IMR-90 (cell line): ENCODE measurements around the gene KCNQ5. TPM values are rescaled to one million over a fixed set of nuclear protein-coding genes. Genes with fewer than 3 reads are reported as not detected.

Experiments used
- ATAC-seq: fragments of 200-7000 bp; cut with Tn5 transposase; 2 replicates; pipeline ENCODE4 v1.9.1; 2020; ENCODE audit warnings: low read depth, mild to moderate bottlenecking, moderate library complexity
- BruUV-seq: library from RNA; stranded (reverse); fragments of 400-500 nt; replicated peaks from 2 replicates; lab custom pipeline; 2021; lab: Mats Ljungman, UMichigan
- CTCF ChIA-PET: fragments of 300-600 bp; formaldehyde crosslinking; extraction: SDS; loops from one replicate; lab custom pipeline; 2021; ENCODE audit warnings: antibody characterized with exemption; lab: Yijun Ruan, JAX
- POLR2A ChIA-PET: fragments of 300-600 bp; sonication (Branson Sonifier 250); formaldehyde crosslinking; loops from one replicate; lab custom pipeline; 2022; ENCODE audit warnings: antibody characterized with exemption; ENCODE audit not compliant: unreplicated experiment; lab: Charles Lee
- DNase-seq: peaks from one replicate; pipeline ENCODE4 v3.0.0; 2013
- H2AFZ ChIP-seq: replicated peaks from 2 replicates; pipeline ENCODE3; 2013; ENCODE audit warnings: low read length, mild to moderate bottlenecking; ENCODE audit not compliant: poor library complexity
- H2AK5ac ChIP-seq: 2 replicates; pipeline ENCODE4 v1.6.1; 2013; ENCODE audit warnings: low read depth, low read length, inconsistent platforms
- H2AK9ac ChIP-seq: replicated peaks from 2 replicates; pipeline ENCODE3; 2013; ENCODE audit warnings: mild to moderate bottlenecking, low read depth, low read length, moderate library complexity; ENCODE audit not compliant: poor library complexity
- H2BK120ac ChIP-seq: 2 replicates; pipeline ENCODE4 v1.6.1; 2013; ENCODE audit warnings: low read depth, low read length, inconsistent platforms
- H2BK15ac ChIP-seq: 3 replicates; pipeline ENCODE4 v1.6.1; 2013; ENCODE audit warnings: low read depth, low read length, inconsistent platforms
- H2BK20ac ChIP-seq: 2 replicates; pipeline ENCODE4 v1.6.1; 2013; ENCODE audit warnings: low read depth, mild to moderate bottlenecking, inconsistent platforms, low read length, moderate library complexity
- H2BK5ac ChIP-seq: 2 replicates; pipeline ENCODE4 v1.6.1; 2013; ENCODE audit warnings: mild to moderate bottlenecking, low read depth, low read length, inconsistent platforms; ENCODE audit not compliant: poor library complexity, severe bottlenecking
- H3K14ac ChIP-seq: replicated peaks from 2 replicates; pipeline ENCODE4 v1.6.1; 2013; ENCODE audit warnings: low read depth, low read length, inconsistent platforms
- H3K18ac ChIP-seq: 2 replicates; pipeline ENCODE4 v1.6.1; 2013; ENCODE audit warnings: low read depth, low read length, control low read depth
- H3K23ac ChIP-seq: 2 replicates; pipeline ENCODE4 v1.6.1; 2013; ENCODE audit warnings: low read depth, low read length, inconsistent platforms
- H3K27ac ChIP-seq: 2 replicates; pipeline ENCODE4 v1.5.1; 2013; ENCODE audit warnings: mild to moderate bottlenecking, control low read depth, low read length; ENCODE audit not compliant: insufficient read depth
- H3K27me3 ChIP-seq: 2 replicates; pipeline ENCODE4 v1.6.1; 2013; ENCODE audit warnings: low read length; ENCODE audit not compliant: control insufficient read depth, insufficient read depth
- H3K36me3 ChIP-seq: 2 replicates; pipeline ENCODE4 v1.6.1; 2013; ENCODE audit warnings: low read length, mixed read lengths; ENCODE audit not compliant: control insufficient read depth, insufficient read depth
- H3K4ac ChIP-seq: 2 replicates; pipeline ENCODE4 v1.6.1; 2013; ENCODE audit warnings: low read depth, low read length, inconsistent platforms
- H3K4me1 ChIP-seq: 2 replicates; pipeline ENCODE4 v1.6.1; 2013; ENCODE audit warnings: low read length, mixed read lengths; ENCODE audit not compliant: control insufficient read depth, insufficient read depth
- H3K4me2 ChIP-seq: 2 replicates; pipeline ENCODE4 v1.6.1; 2013; ENCODE audit warnings: low read depth, mild to moderate bottlenecking, control low read depth, low read length, moderate library complexity
- H3K4me3 ChIP-seq: 2 replicates; pipeline ENCODE4 v1.5.1; 2013; ENCODE audit warnings: low read depth, mild to moderate bottlenecking, control low read depth, low read length, moderate library complexity; ENCODE audit not compliant: insufficient read depth
- H3K56ac ChIP-seq: 2 replicates; pipeline ENCODE4 v1.6.1; 2013; ENCODE audit warnings: low read length, inconsistent platforms; ENCODE audit not compliant: insufficient read depth; ENCODE audit errors: extremely low read depth
- H3K79me1 ChIP-seq, 2 experiments: 2 replicates each; pipeline ENCODE4 v1.6.1; 2013; ENCODE audit warnings: low read length in 2 of 2, inconsistent platforms in 1 of 2, low read depth in 1 of 2
- H3K9ac ChIP-seq: 2 replicates; pipeline ENCODE4 v1.6.1; 2013; ENCODE audit warnings: low read depth, low read length, control low read depth
- H3K9me1 ChIP-seq: 2 replicates; pipeline ENCODE4 v1.6.1; 2013; ENCODE audit warnings: low read length, inconsistent platforms; ENCODE audit not compliant: insufficient read depth
- H3K9me3 ChIP-seq: 2 replicates; pipeline ENCODE4 v1.6.1; 2013; ENCODE audit warnings: low read length; ENCODE audit not compliant: control insufficient read depth, insufficient read depth
- H4K20me1 ChIP-seq: 2 replicates; pipeline ENCODE4 v1.6.1; 2013; ENCODE audit warnings: low read length, inconsistent platforms; ENCODE audit not compliant: insufficient read depth
- H4K5ac ChIP-seq: 2 replicates; pipeline ENCODE4 v1.6.1; 2013; ENCODE audit warnings: mild to moderate bottlenecking, low read depth, low read length, control low read depth
- H4K8ac ChIP-seq, 2 experiments: 2 replicates each; pipeline ENCODE4 v1.6.1; 2013; ENCODE audit warnings: low read depth in 2 of 2, low read length in 2 of 2, control low read depth in 1 of 2, inconsistent platforms in 1 of 2
- H4K91ac ChIP-seq: 2 replicates; pipeline ENCODE4 v1.6.1; 2013; ENCODE audit warnings: low read depth, low read length, inconsistent platforms; ENCODE audit not compliant: insufficient read depth
- CEBPB ChIP-seq: IDR thresholded peaks from 2 replicates; pipeline ENCODE4 v1.6.1; 2012; ENCODE audit warnings: low read depth, low read length, improper control_type of control experiment
- CHD1 ChIP-seq: IDR thresholded peaks from 2 replicates; pipeline ENCODE4 v1.6.1; 2012; ENCODE audit warnings: low read depth, low read length, improper control_type of control experiment
- FOS ChIP-seq: fragments of 150-350 bp; IDR thresholded peaks from 2 replicates; pipeline ENCODE4 v1.6.1; 2016; ENCODE audit warnings: low read depth, low read length
- MAFK ChIP-seq: IDR thresholded peaks from 2 replicates; pipeline ENCODE4 v1.6.1; 2012; ENCODE audit warnings: low read depth, low read length, improper control_type of control experiment
- SMC3 ChIP-seq: fragments of 150-350 bp; IDR thresholded peaks from 2 replicates; pipeline ENCODE4 v1.6.1; 2016; ENCODE audit warnings: low read depth, mild to moderate bottlenecking, antibody characterized with exemption, low read length, moderate library complexity
- WGBS, 2 experiments: methylation state at CpG; one replicate each; pipeline versions ENCODE4 v1.1.5 to v1.1.7; 2013; ENCODE audit warnings: missing lambda C conversion rate in 2 of 2; ENCODE audit not compliant: insufficient read length in 1 of 2; ENCODE audit errors: extremely low coverage in 2 of 2; 5-methylcytosine and 5-hydroxymethylcytosine counted together
- dilution Hi-C: fragments of 300-500 bp; cut with HindIII; formaldehyde crosslinking; loops from one replicate; pipeline ENCODE4 v1.14.3; 2018; ENCODE audit warnings: low sequenced_read_pairs; ENCODE audit not compliant: unreplicated experiment
- in situ Hi-C: fragments of 300-500 bp; cut with MboI; formaldehyde crosslinking; loops from 3 replicates; pipeline ENCODE4 v1.14.3; 2019; ENCODE audit warnings: low sequenced_read_pairs, inconsistent platforms, mixed read lengths
- intact Hi-C: fragments of 100-400 bp; cut with micrococcal nuclease; formaldehyde crosslinking; loops from 2 replicates; pipeline ENCODE4 v1.10.0; 2022
- polyA plus RNA-seq, 3 experiments: library from polyadenylated mRNA; depleted of rRNA; stranded (reverse); fragments of >200 nt; gene quantifications; 2 replicates each; pipeline ENCODE4 v1.2.3, GENCODE V29; 2012; ENCODE audit warnings: low replicate concordance in 1 of 3
- total RNA-seq: library from RNA; depleted of rRNA; stranded (reverse); fragments of >200 nt; gene quantifications from 2 replicates; pipeline ENCODE4 v1.2.3, GENCODE V29; 2012

KCNQ5 gene
- total and polyA plus RNA-seq, 2 of the 4 experiments (the other 2 are of a cell fraction): 0.75 to 1.3 TPM

GRCh38 chr6:73216859-73217258 lies 595.0 kb downstream of the KCNQ5 start:
- DNase-seq (no peak), ATAC-seq (no peak)
- Histone ChIP-seq H4K5ac (no peak overlapping the region), H3K9me3 (no peaks in the 10 kb centered on the region), H2BK15ac (no peak overlapping the region), H3K27ac (no peak overlapping the region), H3K79me1 (no peaks in the 10 kb centered on the region), H3K18ac (no peak overlapping the region), H4K8ac (no peak overlapping the region), H3K27me3 (no peaks in the 10 kb centered on the region), H3K36me3 (no peaks in the 10 kb centered on the region), H2BK120ac (no peak overlapping the region), H2AK5ac (no peak overlapping the region), H3K9ac (no peak overlapping the region), H3K56ac (no peak overlapping the region), H2BK5ac (no peak overlapping the region), H3K4ac (no peak overlapping the region), H2AFZ (no peak overlapping the region), H2AK9ac (no peak overlapping the region), H3K4me3 (no peak overlapping the region), H4K20me1 (no peaks in the 10 kb centered on the region), H4K91ac (no peak overlapping the region), H3K23ac (no peak overlapping the region), H2BK20ac (no peak overlapping the region), H3K4me1 (no peaks in the 10 kb centered on the region), H3K4me2 (no peak overlapping the region), H3K9me1 (no peaks in the 10 kb centered on the region), H3K14ac (no peak overlapping the region)
- ChIA-PET CTCF (no interaction called here), POLR2A (no interaction called here)
- no CpG with 5 or more reads among the region's 2 CpGs for WGBS, 2 experiments
- intact Hi-C loops (no loop called here), dilution Hi-C loops (no loop called here), in situ Hi-C loops (no loop called here)
- no TSS peak for BruUV-seq
- no peak for TF ChIP-seq CHD1
- no peak for TF ChIP-seq CEBPB
- no peak for TF ChIP-seq SMC3
- TF ChIP-seq MAFK: no peak
- no peak for TF ChIP-seq FOS
